SK-N-SH (cell line): ENCODE results near the gene TMEM129.

ENCODE experiments used
- CTCF ChIP-seq: fragments of 200-600 bp; sonication (generic); IDR thresholded peaks from 2 replicates; pipeline ENCODE4 v1.6.1; 2017; ENCODE audit warnings: antibody characterized with exemption, mild to moderate bottlenecking, moderate library complexity
- EP300 ChIP-seq, 2 experiments: IDR thresholded peaks; 2 replicates each; pipeline versions ENCODE4 v1.4.0 to v1.6.1; 2012; ENCODE audit warnings: borderline replicate concordance in 1 of 2, low read depth in 1 of 2, low read length in 1 of 2
- FOXJ3 ChIP-seq: sonication (generic); formaldehyde crosslinking; IDR thresholded peaks from 2 replicates; pipeline ENCODE4 v1.5.1; 2020; ENCODE audit warnings: mild to moderate bottlenecking, missing genetic modification reagents
- JUND ChIP-seq: IDR thresholded peaks from 2 replicates; pipeline ENCODE4 v1.4.0; 2012
- MAX ChIP-seq: IDR thresholded peaks from 2 replicates; pipeline ENCODE4 v1.4.0; 2012; ENCODE audit warnings: low read depth
- MEF2A ChIP-seq: IDR thresholded peaks from 2 replicates; pipeline ENCODE4 v1.4.0; 2012; ENCODE audit warnings: low read depth, borderline replicate concordance
- POLR2AphosphoS5 ChIP-seq: IDR thresholded peaks from 2 replicates; pipeline ENCODE4 v1.6.1; 2012; ENCODE audit warnings: low read depth, low read length
- RAD21 ChIP-seq: IDR thresholded peaks from 2 replicates; pipeline ENCODE4 v1.6.1; 2012; ENCODE audit warnings: mild to moderate bottlenecking, low read length
- SIN3A ChIP-seq: IDR thresholded peaks from 2 replicates; pipeline ENCODE4 v1.6.1; 2012; ENCODE audit warnings: low read depth, mild to moderate bottlenecking, low read length, moderate library complexity, borderline replicate concordance
- SMC3 ChIP-seq: IDR thresholded peaks from 2 replicates; pipeline ENCODE4 v1.6.1; 2012; ENCODE audit warnings: low read depth, low read length, improper control_type of control experiment
- TCF12 ChIP-seq: IDR thresholded peaks from 2 replicates; pipeline ENCODE4 v1.4.0; 2012
- USF1 ChIP-seq: IDR thresholded peaks from 2 replicates; pipeline ENCODE4 v1.4.0; 2012; ENCODE audit warnings: low read depth, borderline replicate concordance
- YY1 ChIP-seq: IDR thresholded peaks from 2 replicates; pipeline ENCODE4 v1.4.0; 2012; ENCODE audit warnings: low read depth, mild to moderate bottlenecking

- no peak; the same call in 1 of the 2 replicates for TF ChIP-seq POLR2AphosphoS5
- TF ChIP-seq RAD21, result no peak
- TF ChIP-seq CTCF, result no peak
- no peak for TF ChIP-seq EP300 (IDR thresholded peaks at IDR 0.05; ENCODE audit: borderline replicate concordance in 1 of 2, low read depth in 1 of 2, low read length in 1 of 2)
- TF ChIP-seq MEF2A, result no peak
- no peak for TF ChIP-seq JUND
- no peak for TF ChIP-seq SIN3A
- no peak for TF ChIP-seq USF1
- TF ChIP-seq MAX, result no peak
- TF ChIP-seq YY1, result no peak
- TF ChIP-seq TCF12, result no peak
- TF ChIP-seq SMC3, result no peak
- no peak for TF ChIP-seq FOXJ3 (CRISPR knock-in tag)
These were observed 3.7 kb downstream of the TMEM129 start for GRCh38 chr4:1717129-1718094.
